Hepatocyte (in vitro differentiated cells): ENCODE measurements around the gene FGGY. TPM values are rescaled to one million over a fixed set of nuclear protein-coding genes. Genes with fewer than 3 reads are reported as not detected.

Experiments
- DNase-seq: peaks from one replicate; pipeline ENCODE4 v3.0.0-alpha.2; 2016; ENCODE audit warnings: low spot score
- H2AFZ ChIP-seq: fragments of 200-600 bp; sonication (generic); 2 replicates; pipeline ENCODE4 v1.6.0; 2016; ENCODE audit warnings: antibody characterized with exemption, mild to moderate bottlenecking
- H3K27ac ChIP-seq: fragments of 200-600 bp; sonication (generic); 2 replicates; pipeline ENCODE4 v1.5.1; 2016; ENCODE audit warnings: mild to moderate bottlenecking
- H3K27me3 ChIP-seq: fragments of 200-600 bp; sonication (generic); 2 replicates; pipeline ENCODE4 v1.6.1; 2016
- H3K36me3 ChIP-seq: fragments of 200-600 bp; sonication (generic); replicated peaks from 2 replicates; pipeline ENCODE4 v1.5.1; 2016; ENCODE audit warnings: low read depth; ENCODE audit not compliant: insufficient read depth
- H3K4me1 ChIP-seq: fragments of 200-600 bp; sonication (generic); 2 replicates; pipeline ENCODE4 v1.5.1; 2016; ENCODE audit warnings: mild to moderate bottlenecking, moderate library complexity; ENCODE audit not compliant: insufficient read depth
- H3K4me2 ChIP-seq: fragments of 200-600 bp; sonication (generic); 2 replicates; pipeline ENCODE4 v1.6.0; 2016
- H3K4me3 ChIP-seq: fragments of 200-600 bp; sonication (generic); 2 replicates; pipeline ENCODE4 v1.5.1; 2016; ENCODE audit warnings: mild to moderate bottlenecking
- H3K79me2 ChIP-seq: fragments of 200-600 bp; sonication (generic); 2 replicates; pipeline ENCODE4 v1.6.0; 2017; ENCODE audit warnings: mild to moderate bottlenecking
- H3K9me2 ChIP-seq: fragments of 200-600 bp; sonication (generic); replicated peaks from 2 replicates; pipeline ENCODE4 v1.6.0; 2017; ENCODE audit warnings: mild to moderate bottlenecking; ENCODE audit not compliant: insufficient read depth
- H3K9me3 ChIP-seq: fragments of 200-600 bp; sonication (generic); 2 replicates; pipeline ENCODE4 v1.5.1; 2016; ENCODE audit warnings: low read depth, mild to moderate bottlenecking
- H4K20me1 ChIP-seq: fragments of 200-600 bp; sonication (generic); 2 replicates; pipeline ENCODE4 v1.6.0; 2016; ENCODE audit warnings: mild to moderate bottlenecking; ENCODE audit not compliant: insufficient read depth, poor library complexity, severe bottlenecking
- CTCF ChIP-seq: fragments of 200-600 bp; sonication (generic); IDR thresholded peaks from 2 replicates; pipeline ENCODE4 v1.5.1; 2016; ENCODE audit warnings: antibody characterized with exemption, mild to moderate bottlenecking; ENCODE audit not compliant: poor library complexity
- EZH2 ChIP-seq: fragments of 200-600 bp; sonication (generic); IDR thresholded peaks from 2 replicates; pipeline ENCODE4 v1.6.1; 2016; ENCODE audit warnings: antibody characterized with exemption, mild to moderate bottlenecking, borderline replicate concordance
- EZH2phosphoT487 ChIP-seq: fragments of 200-600 bp; sonication (generic); IDR thresholded peaks from one replicate; pipeline ENCODE4 v1.6.1; 2018; ENCODE audit warnings: antibody characterized with exemption, mild to moderate bottlenecking, low read depth, moderate library complexity; ENCODE audit not compliant: unreplicated experiment, severe bottlenecking
- WGBS: methylation state at CpG from one replicate; pipeline ENCODE4 v1.1.6; 2016; ENCODE audit warnings: low lambda C conversion rate; ENCODE audit errors: missing lambda C conversion rate; 5-methylcytosine and 5-hydroxymethylcytosine counted together
- polyA plus RNA-seq: library from polyadenylated mRNA; unstranded; fragments of >200 nt; fragmentation: Nextera tagmentation; extraction: Ambion mirVana; gene quantifications from 2 replicates; pipeline ENCODE4 v1.2.1, GENCODE V29; 2016
- total RNA-seq: library from RNA; depleted of rRNA; stranded (reverse); fragments of >200 nt; gene quantifications from 2 replicates; pipeline ENCODE4 v1.2.3, GENCODE V29; 2014

FGGY gene
- total and polyA plus RNA-seq, 2 experiments from 2014 or later: 18.0 to 20.6 TPM

GRCh38 chr1:59415881-59416280, 119.0 kb downstream of the FGGY start:
- no peak for TF ChIP-seq EZH2
- no peak for TF ChIP-seq EZH2phosphoT487
- no peak for TF ChIP-seq CTCF
- Histone ChIP-seq H4K20me1 (no peaks in the 10 kb centered on the region), H2AFZ (no peak overlapping the region), H3K9me3 (no peaks in the 10 kb centered on the region), H3K4me2 (no peak overlapping the region), H3K27me3 (no peaks in the 10 kb centered on the region), H3K27ac (no peak overlapping the region), H3K4me3 (no peak overlapping the region), H3K36me3 (no peaks in the 10 kb centered on the region), H3K79me2 (no peaks in the 10 kb centered on the region), H3K4me1 (no peaks in the 10 kb centered on the region), H3K9me2 (no peaks in the 10 kb centered on the region)
- DNase-seq: no peak

DNA sequence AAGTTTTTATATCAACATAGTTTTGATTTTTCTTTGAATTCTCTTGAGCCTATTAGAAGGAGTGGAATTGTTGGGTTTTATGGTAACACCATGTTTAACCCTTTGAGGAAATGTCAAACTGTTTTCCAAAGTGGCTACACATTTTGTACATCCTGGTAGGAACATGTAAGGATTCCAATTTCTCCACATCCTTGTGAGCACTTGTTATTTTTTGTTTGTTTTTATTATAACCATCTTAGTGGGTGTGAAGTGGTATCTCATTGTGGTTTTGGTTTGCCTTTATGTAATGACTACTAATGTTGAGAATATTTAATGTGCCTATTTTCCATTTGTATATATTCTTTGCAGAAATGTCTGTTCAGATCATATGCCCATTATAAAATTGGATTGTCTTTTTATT, 120.5 kb downstream of the FGGY start:
- no peak for DNase-seq
- no peaks in the 10 kb centered on the region for H3K9me2 ChIP-seq
- H3K4me3 ChIP-seq: no peak overlapping the region
- no peak overlapping the region for H3K27ac ChIP-seq
- no peaks in the 10 kb centered on the region for H3K27me3 ChIP-seq
- H3K79me2 ChIP-seq: no peaks in the 10 kb centered on the region
- TF ChIP-seq CTCF (no peak), EZH2phosphoT487 (no peak)
- H3K36me3 ChIP-seq: no peaks in the 10 kb centered on the region
- H2AFZ ChIP-seq: no peak overlapping the region
- no peak overlapping the region for H3K4me2 ChIP-seq
- no peaks in the 10 kb centered on the region for H3K4me1 ChIP-seq
- H4K20me1 ChIP-seq: no peaks in the 10 kb centered on the region
- H3K9me3 ChIP-seq: no peaks in the 10 kb centered on the region

GRCh38 chr1:59418363-59419144, 121.7 kb downstream of the FGGY start:
- Histone ChIP-seq H3K27ac (no peak overlapping the region), H3K36me3 (no peaks in the 10 kb centered on the region), H3K79me2 (no peaks in the 10 kb centered on the region), H3K9me2 (no peaks in the 10 kb centered on the region), H3K4me1 (no peaks in the 10 kb centered on the region), H3K9me3 (no peaks in the 10 kb centered on the region), H4K20me1 (no peaks in the 10 kb centered on the region), H3K4me2 (no peak overlapping the region), H3K4me3 (no peak overlapping the region), H2AFZ (no peak overlapping the region), H3K27me3 (no peaks in the 10 kb centered on the region)
- WGBS: 80% methylated on average over 6 of the region's 6 CpGs
- DNase-seq: no peak
- TF ChIP-seq CTCF: no peak
- no peak for TF ChIP-seq EZH2
- TF ChIP-seq EZH2phosphoT487: no peak
